Activated CD8-positive, alpha-beta memory T cell treated with anti-CD3 and anti-CD28 coated beads, Interleukin-2, amount 50 U/mL, for 48 hours (primary cell): ENCODE measurements around the gene NBL1.

Experiments
- DNase-seq: peaks from one replicate; pipeline ENCODE4 v3.0.0-alpha.2; 2020

The NBL1 gene

GRCh38 chr1:19643602-19644394, at the start of gene NBL1:
Gene NBL1 (plus strand): TSS chr1:19644311. CDS start chr1:19655031, 10,720 bp downstream.
- DNase-seq = peak; percentile 85

DNA sequence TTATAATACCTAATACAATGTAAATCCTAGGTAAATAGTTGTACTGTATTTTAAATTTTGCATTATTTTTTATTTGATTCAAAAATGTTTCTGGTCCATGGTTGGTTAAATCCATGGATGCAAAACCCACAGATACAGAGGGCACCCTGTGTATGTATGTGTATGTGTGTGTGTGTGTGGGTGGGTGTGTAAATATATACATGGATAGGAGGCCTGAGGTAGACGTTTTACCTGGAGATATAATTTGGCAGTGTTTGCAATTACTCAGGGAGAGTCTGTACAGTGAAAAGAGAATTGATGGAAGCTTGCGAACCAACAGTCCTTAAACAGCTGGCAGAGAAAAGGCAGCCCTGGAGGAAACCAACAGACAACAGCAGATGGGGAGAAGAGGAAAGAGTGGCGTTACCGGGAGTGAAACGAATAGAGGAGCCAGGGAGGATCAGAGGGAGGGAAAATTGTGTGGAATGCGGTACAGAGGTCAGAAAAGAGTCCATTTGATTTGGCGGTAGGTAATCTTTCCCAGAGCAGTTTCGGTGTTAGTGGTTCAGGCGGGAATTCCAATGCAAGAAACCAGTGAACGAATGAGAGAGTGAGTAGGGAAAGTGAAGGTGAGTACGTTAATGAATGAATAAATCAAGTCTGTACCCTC, 47.9 kb upstream of the NBL1 start:
- DNase-seq = no peak

DNA sequence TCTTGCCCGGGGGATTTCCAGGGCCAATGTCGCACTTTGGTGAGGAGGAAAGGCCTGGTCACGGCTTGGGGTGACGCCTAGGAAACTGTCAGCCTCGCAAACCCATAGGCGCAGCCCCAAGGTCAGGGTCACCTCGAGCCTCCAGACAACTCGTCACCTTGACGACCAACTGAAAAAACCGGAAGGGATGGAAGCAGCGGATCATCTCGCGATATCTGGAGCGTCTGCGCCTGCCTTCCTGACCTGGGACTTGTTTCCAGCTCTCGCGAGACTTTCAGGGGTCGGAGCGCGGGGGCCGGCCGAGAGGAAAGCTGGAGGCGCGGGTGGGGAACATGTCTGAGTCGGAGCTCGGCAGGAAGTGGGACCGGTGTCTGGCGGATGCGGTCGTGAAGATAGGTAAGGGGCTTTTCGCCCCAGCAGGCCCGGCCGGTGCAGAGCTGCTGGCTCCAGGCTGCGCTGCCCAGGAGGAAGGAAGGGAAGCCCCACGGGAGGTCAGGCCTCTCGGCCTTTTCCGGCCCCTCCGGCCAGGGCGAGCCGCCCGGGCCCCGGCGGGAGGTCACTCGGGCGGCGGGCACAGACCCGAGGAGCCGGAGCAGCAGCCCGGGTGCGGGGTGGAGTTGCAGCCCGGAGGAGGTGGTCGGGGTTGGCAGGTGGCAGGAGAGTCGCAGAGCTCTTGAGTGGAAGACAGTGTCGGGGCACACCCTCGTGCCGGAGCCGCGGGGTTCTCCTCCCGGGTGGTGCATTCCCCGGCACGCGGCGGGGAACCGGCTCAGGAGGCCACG, 47.2 kb upstream of the NBL1 start:
- peak; percentile 98 for DNase-seq

- DNase-seq = no peak
These were observed 46.4 kb upstream of the NBL1 start for GRCh38 chr1:19597496-19598309.

GRCh38 chr1:19599810-19600209, 44.3 kb upstream of the NBL1 start:
- DNase-seq = no peak

- no peak for DNase-seq
These were observed 41.6 kb upstream of the NBL1 start for GRCh38 chr1:19602486-19602885.

DNA sequence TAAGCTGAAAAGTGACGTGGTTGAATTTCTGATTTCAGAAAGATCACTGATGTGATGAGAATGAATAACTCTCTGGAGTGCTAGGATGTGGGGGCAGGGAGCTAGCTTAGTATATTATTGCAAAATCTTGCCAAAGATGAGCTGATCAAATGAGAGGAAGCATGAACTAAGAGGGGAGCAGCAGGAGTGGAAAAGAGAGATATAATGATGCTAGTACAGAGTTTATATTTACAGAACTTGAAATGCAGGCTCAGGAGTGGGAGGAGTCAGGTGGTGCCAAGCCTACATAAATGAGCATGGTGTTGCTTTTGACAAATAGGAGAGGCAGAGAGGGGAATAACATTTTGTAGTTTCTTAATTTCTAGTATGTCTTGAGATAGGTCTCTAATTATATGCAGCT, 38.1 kb upstream of the NBL1 start:
- no peak for DNase-seq

DNA sequence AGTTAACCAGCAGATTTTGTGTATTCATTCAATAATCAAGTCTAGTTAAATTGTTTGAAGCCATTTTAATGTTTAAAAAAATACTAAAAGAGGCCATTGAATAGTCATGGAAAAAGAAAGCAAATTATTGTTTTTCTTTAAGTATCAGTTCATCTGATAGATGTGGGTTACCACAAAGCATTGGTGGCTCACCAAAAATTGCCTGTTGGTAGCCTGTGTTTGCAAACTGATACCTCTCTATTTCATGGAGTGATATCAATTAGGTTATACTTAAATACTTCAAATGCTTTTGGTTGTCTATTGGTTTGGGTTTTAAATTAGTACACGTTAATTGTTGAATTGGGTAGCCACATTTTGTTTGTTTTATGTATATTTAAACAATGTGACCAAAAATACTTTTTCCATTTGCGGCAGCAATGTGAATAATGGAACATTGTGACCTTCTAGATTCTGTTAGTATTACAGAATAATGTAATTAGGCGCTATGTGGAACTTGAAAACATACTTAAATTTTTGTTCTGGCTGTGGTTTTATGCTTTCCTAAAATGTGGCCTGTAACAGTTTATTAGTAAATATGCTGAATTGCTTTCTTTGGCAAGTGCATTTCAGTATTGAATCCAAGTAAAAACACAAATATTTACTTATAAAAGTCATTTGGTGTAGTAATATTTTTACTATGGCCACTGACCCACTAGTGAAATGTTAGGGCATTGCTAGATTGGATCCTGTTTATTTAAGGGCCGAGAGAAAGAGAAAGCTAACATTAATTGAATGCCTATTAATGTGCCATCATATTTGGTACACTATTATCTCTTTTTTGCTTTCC, 37.1 kb upstream of the NBL1 start:
- peak; percentile 58 for DNase-seq

- no peak for DNase-seq
These were observed 35.9 kb upstream of the NBL1 start for GRCh38 chr1:19608232-19608631.

DNA sequence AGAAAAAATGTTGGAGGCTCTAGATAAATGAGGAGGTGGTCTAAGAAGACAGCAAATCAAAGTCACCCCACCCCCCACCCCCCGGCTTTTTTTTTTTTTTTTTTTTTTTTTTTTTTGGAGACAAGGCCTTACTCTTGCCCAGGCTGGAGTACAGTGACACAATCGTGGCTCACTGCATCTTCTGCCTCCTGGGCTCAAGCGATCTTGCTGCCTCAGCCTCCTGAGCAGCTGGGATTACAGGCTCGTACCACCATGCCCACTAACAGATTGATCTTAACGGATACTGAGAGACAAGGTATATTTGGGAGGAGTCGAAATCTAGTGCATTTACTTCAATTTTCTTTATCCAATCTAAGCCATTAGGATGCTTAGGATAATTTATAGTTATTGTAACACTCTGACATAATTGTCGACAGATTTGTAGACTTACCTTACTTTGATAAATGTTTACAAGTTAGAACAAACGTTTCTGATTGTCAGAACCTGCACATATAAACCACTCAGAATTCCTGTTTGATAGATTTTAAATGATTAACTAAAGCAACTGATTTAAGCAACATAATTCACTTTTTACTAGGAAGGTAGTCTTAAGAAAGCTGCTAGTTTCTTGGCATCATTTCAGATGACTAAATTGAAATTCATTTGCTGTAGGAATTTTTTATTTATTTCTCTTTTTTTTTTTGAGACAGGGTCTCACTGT, 33.7 kb upstream of the NBL1 start:
- DNase-seq = no peak

GRCh38 chr1:19612530-19612929, 31.6 kb upstream of the NBL1 start:
- DNase-seq = no peak

DNA sequence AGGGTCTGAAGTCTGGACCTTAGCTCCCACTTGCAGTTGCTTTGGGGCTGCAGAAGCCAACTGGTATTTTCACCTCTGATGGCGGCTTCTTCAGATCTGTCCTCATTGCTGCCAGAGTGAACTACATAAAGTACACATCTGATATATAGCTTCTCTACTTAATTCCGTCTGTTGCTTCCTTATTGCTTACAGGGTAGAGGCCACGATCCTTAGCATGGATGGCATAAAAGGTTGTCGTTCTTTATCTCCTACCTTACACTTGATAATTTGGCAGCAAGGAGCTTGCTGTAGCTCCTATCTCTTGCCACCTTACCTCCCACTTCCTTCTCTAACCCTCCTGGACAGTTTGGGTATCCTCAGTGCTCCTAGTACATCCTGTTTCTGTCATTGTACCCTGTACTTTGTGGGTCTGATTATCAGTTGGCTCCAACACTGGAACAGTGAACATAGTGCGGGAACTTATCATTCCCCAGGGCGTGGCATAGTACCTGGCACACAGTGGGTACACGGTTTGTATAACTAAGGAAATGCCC, 30.9 kb upstream of the NBL1 start:
- DNase-seq = no peak

- no peak for DNase-seq
These were observed 28.7 kb upstream of the NBL1 start for GRCh38 chr1:19615438-19615837.

GRCh38 chr1:19616489-19616888, 27.6 kb upstream of the NBL1 start:
- no peak for DNase-seq

DNA sequence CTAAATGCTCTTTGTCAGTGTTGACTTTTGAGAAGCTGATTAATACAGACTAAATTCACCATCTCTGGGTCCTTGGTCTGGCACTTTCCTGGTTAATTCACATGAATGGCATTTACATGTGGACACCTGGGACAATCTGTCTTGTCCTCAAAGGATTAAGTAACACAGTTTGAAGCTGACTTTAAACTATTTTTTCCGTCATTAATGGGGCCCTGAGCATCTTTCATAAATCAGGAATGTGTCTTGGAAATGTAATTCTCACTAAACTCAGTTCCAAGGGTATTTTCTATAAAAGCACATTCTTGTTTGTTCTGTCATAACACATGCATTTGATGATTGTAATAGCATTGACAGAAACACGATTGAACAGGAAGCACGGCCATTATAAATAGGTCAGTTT, 26.7 kb upstream of the NBL1 start:
- no peak for DNase-seq

DNA sequence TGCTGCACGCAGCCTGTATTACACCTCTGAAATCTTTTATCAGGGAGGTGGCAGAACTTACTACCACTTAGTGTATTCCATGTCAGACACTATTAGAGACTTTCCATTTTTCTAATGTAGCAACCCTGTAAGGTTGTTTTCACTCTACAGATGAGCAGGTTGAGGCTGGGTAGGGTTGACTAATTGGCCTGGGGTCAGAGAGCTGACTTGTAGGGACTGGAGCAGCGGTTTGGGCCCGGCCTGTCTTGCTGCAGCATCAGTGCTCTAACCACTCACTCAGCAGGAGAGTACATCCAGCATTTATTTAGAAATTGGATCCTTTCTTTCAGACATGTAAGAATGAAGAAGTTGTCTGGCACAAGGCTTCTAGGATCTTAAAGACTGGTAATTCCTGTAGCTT, 25.7 kb upstream of the NBL1 start:
- no peak for DNase-seq

DNA sequence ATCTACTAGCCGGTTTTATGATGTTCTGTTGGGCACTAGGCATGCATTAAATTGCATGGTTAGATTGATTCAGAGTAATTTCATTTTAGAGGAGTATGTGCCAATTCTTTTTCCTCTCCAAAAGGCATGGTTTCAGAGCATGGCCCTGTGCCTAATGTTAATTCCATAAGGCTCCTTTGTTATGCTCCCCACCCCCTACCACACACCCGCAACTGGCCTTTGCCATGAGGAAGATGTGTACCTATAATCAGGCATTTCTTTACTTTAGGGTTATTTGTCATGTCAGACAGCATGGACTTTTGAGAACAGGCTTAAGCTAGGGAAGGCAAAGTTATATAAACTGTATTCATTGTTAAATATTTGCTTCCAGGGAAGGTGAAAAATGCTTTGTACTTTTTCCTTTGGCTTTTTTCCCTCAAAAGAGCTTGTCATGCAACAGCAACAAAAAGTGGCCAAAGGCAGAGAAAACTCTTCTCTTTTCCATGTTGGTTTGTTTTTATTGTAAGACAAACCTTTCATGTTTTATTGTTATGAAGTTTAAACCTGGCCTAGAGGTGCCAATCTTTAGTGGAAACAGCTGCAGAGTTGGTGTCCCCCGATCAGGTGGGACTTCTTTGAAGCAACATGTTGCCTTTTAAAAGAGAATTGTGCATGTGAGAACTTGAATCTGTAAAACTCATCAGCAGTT, 24.3 kb upstream of the NBL1 start:
- DNase-seq = no peak

GRCh38 chr1:19620786-19621185, 23.3 kb upstream of the NBL1 start:
- no peak for DNase-seq

DNA sequence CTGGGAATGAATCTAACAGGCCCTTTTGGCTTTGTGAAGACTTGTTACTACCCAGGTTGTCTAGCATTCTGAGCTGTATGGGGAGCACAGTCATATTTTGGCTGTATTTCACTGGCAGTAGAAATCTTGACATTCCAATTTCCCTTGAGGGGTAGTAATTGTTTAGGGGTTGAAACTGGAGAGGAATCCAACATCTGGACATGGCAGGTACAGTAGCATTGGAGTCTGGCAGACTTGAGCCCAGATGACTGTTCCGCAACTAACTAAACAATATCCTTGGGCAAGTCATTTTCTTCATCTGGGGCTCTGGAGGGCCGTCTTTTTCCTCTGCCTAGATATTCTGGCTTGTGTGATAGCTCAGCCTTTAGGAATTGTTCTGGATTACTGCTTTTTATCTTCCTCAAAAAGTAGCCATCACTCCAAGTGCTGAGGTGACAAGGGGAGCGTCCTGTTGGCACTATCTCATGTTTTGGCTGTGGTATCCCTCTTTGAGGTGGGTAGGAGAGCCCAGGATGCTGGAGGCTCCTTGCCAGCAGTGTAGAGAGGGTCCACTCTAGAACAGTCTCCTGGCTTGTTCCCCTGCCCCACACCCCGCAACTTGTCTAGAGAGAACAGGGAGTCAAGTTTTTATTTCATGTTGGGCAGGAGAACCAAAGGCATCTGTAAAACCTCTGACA, 22.7 kb upstream of the NBL1 start:
- DNase-seq = no peak

DNA sequence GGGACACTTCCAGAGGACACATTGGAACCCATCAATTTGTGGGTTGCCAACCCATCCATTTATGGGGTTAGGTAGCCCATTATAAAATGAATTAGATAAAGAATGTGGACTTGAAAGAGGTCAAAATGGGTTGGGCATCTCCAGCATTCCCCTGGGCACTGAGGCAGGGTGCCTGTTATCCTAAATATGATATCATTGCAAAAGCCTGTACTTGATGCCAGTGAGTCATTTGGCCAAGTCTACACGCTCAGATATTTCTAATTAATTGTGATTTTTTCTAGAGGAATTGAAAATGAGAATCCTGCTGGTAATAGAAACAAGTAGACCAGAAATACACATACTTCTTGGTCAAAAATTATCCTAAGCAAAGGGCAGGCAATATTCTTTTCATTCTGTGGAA, 21.9 kb upstream of the NBL1 start:
- no peak for DNase-seq
